ENCODE data around the gene THEMIS.
"Not testable (repeated sequence)": the region's sequence is repeated elsewhere in the genome, so short reads cannot be mapped to it uniquely, and the experiment has no call there.

THEMIS gene

DNA sequence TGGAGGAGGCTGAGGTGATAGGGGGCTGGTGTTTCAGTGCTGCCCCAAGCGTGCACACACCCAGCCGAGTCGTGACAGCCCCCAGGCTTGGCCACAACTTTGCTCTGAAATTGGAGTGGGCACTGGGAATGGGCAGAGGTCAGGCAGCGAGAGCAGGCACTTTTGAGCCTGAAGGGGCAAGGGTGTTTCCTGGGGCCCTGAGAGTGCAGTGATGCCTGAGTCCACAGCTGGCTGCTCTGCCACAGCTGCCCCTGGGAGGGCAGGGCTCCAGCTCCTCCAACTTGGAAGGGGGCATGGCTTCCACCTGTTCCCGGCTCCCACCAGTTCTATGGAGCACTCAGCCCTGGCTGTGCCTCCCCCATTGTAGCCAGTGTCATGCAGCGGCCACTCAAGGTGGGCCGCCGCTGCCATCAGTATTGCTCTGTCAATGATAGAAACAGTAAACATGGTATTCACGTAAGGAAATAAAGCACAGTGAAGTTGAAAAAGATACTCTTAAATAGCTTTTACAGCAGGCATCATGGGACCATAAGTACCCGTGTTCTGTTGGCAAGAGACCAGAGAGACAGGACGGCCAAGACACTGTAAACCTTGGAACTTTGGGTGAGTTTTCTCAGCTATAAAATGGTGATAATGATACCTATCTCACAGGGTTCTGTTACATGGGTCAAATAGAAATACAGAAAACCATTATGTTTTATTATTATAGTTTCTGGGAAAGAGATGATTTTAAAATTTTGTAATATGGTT lies 108.9 kb downstream of the THEMIS start:
- no peak for DNase-seq

DNA sequence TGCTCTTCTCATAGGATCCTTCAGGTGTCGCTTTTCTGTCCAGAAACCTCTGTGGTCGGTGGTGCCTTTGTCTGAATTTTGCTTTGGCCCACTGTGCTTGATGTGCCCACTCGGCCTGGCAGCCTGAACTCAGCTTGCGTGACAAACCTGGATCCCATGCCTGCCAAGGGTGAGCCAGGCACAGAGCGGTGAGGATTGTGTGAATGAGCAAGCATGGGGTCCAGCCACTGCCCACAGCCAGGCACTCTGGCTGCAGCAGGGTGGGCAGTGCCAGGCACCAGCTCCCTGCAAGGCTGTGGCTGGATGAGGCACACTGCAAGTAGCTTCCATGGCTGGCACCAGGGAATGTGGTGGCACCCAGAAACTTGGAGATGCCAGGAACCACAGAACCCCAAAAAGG lies 110.3 kb downstream of the THEMIS start:
- DNase-seq: no peak

DNA sequence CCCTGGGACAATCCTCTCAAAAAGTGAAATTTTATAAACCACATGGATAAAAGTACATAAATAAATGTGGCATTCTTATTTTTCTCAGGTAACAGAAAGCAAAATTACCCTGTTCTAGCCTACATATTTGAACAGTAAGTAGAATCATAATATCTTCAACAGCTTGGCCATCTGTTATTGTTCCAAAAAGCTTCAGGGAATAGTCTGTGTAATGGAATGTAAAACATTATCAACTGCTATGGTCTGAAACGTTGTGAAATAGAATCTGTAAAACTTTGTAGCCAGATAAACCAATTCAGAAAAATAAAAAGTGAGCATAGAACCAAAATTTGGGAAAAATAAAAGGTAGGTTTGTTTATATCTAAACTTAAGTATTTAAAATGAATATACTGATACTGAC lies 114.7 kb downstream of the THEMIS start:
- no peak for DNase-seq

DNA sequence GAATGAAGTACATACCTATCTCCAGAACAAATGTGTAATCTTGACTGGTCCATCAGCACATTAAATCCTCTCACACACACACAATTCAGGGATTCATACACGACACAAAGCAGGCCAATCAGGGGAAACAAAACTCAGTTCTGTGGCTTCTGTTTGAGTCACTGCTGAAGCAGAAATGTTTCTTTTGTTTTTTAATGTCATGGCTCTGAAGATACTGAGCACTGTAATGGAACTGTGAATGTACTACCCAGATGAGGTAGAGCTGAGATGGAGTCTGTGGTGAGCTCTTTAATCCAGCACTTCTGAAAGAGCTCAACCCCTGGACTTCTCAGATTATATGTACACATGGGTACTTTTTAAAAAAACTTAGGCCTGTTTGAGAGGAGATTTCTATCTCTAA lies 116.4 kb downstream of the THEMIS start:
- no peak for DNase-seq

DNA sequence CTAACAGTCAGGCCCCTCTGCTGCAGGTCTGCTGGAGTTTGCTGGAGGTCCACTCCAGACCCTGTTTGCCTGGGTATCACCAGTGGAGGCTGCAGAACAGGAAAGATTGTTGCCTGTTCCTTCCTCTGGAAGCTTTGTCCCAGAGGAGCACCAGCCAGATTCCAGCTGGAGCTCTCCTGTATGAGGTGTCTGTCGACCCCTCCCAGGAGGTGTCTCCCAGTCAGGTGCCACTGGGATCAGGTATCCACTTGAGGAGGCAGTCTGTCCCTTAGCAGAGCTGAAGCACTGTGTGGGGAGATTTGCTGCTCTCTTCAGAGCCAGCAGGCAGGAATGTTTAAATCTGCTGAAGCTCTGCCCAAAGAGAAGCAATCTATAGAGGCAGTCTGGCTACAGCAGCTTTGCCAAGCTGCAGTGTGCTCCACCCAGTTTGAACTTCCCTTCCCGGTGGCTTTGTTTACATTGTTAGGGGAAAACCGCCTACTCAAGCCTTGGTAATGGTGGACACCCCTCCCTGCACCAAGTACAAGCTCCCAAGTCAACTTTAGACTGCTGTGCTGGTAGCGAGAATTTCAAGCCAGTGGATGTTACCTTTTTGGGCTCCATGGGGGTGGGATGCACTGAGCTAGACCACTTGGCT lies 119.1 kb downstream of the THEMIS start:
- not testable (repeated sequence) for DNase-seq

DNA sequence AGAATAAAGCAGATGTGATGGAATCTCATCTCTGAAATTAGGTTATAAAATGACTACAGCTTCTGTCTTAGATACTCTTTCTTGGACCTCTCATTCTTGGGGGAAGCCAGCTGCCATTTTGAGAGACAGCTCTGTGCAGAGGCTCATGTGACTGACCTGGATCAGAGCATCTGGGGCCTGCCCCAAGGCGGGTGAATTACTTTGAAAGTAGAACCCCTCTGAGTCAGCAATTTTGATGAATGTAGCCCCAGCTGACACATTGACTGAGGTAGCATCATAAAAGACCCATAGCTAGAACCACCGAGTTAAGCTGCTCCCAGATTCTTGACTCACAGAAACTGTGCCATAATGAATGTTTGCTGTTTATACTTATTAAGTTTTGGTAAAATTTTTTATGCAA lies 124.5 kb downstream of the THEMIS start:
- DNase-seq: no peak

DNA sequence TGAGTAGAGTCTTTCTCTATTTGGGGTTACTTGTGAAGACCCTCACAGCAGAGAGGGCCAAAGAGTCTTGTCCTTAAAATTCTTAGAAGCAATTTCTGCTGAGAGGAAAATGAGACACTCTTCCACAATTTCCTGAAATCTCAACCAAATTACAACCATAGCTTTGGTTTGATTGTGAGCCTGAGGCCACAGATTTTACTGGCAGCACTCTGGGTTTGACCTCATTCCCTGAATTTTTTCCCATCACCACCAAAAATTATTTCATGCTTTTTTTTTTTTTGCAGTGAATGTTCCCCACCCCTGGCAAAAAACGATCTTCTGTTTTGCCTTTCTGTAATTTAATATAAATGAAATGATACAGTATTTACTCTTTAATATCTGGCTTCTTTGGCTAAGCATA lies 125.5 kb downstream of the THEMIS start:
- DNase-seq: no peak

DNA sequence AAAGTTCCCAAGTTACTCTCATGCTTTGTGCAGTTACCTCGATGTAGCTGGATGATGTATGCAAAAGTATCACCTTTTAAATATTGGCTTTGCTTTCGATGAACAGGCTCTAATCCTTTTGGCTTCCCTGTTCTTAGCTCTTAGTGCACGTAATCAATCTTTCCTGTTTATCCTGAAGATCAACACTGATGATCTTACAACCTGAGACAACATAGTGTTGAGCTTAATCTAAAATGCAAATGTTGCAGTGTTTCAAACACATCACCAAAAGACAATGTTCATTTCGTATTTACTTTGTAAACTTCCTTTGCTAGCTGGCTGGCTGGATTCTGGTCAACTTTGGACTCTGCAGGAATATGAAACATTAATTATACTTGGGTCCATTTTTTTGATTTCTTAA lies 132.1 kb downstream of the THEMIS start:
- no peak for DNase-seq

DNA sequence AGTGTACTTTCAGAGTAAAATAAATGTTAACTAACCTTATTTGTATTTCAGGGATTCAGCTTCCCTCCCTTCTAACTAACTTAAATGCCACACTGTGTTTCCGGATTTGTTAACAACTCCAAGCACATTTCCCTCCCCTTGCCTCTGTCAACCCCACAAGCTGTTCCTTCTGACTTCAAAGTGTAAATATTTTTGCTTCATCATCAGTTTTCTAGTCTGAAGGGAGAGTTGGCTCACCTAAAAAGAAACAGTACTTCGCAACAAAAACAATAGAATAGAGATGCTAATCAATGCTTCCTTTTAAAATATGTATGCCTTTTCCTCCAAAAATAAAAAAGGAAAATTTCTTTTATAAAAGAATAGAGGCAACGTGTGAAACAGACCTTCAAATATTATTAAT lies 132.6 kb downstream of the THEMIS start:
- no peak for DNase-seq

DNA sequence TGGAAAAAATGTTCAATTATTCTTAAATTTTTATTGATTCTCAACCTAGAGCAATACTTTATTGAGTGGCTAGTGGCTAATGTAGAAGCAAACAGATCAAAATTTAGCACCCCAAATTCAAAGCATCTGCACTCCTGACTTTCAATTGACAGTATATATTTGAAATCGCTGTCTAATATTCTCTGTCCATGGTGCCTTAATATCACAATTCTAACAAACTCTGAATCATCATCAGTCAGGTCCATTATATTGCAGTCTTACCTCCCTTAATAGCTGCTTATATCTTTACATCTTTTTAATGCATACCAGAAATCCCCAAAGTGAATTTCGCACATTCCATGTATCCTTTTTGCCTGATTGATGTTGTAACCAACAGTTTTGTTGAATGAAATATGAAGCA lies 134.9 kb downstream of the THEMIS start:
- DNase-seq: no peak

DNA sequence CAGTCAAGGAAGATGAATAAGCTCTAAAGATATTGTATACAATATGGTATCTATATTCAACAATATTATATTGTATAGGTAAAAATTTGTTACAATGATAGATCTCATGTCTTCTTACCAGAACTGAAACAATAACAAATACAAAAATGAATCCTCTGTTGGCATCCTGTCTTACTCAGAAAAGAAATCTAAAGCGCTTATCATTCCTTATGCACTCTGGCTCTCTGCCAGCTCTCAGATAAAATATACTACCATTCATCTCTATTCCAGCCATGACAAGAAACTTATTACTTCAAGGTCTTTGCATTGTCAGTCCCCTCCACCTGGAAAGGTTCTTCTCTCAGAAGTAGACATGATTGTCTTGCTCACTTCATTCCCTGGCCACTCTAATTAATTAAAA lies 138.6 kb downstream of the THEMIS start:
- DNase-seq: no peak

DNA sequence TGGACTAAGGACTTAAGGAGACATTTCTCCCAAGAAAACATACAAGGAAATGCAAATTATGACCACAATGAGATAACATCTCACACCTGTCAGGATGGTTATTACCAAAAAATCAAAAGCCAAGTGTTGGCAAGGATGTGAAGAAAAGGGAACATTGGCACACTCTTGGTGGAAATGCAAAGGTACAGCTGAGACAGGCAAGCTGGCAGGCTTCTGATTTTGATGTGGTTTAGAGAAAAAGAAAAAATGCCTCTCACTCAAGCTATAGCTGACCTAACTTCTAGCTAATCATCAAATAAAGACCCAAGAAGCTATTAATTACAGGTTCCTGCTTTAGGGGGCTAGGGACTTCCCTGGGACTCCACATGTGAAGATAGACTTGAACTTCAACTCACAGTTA lies 139.8 kb downstream of the THEMIS start:
- DNase-seq: no peak

DNA sequence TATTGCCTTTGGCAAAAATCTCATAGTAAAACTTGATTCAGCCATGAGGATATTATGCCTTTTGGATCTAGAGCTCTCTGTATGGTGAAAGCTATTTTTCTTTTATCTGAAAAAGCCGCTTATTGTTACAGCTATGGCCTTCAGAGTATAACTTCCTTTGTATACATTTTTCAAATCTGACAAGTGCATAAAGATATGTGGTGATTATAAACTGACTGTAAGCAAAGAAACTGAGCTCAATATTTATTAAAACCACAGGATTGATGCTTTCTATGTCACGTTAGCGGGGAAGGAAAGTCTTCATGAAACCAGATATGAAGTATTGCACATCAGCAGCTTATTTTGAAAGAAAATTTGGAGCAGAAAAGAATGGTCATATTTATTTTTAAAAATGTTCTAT lies 151.8 kb downstream of the THEMIS start:
- no peak for DNase-seq

DNA sequence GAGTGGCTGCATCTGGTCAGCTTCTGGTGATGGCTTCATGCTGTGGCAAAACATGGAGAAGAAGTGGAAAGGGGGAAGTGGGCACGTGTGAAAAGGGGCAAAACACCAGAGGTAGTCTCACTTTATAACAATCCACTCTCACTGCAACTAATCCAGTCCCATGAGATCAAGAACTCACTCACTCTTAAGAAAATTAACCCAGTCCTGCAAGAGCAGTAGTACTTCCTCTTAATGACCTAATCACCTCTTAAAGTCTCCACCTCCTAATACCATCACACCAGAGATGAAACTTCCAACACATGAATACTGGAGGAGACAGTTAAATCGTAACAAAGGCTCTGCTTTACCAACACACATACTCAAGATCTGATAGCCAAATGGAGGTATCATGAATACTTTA lies 152.6 kb downstream of the THEMIS start:
- DNase-seq: no peak

DNA sequence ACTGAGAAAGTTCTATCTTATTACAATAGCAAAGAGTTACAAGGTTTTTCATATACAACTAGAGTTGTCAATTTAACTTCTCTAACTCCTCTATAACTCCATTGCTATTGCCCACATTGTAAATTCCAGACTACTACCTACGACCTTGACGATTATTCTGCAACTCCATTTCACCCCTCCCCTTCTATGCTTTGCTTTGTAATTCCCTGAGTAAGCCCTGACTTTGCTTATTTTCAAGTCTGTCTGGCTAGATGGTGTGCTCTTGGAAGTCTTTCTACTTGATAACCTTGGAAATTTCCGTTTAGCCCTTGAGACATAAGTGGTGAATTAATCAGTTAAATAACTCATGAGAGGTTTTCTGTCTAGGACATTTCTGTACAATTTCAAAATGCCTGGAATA lies 162.4 kb downstream of the THEMIS start:
- no peak for DNase-seq

DNA sequence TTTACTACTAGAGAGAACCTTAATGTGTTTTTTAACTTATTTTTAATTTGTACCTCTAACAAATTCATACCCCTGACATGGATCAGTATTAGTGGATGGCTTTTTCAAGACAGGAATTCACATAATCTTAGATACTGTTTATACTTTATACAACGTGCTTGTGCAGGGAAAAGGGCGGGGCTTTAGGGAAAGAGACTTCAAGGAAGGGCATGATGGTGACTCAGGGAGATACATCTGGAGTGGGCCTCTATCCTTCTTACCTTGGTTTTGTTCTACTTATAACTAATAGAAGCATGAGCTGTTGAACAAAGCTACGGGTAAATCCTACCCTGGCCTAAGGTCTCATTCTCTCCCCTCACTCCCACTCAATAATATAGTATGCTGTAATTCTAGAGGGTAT lies 163.1 kb downstream of the THEMIS start:
- no peak for DNase-seq

DNA sequence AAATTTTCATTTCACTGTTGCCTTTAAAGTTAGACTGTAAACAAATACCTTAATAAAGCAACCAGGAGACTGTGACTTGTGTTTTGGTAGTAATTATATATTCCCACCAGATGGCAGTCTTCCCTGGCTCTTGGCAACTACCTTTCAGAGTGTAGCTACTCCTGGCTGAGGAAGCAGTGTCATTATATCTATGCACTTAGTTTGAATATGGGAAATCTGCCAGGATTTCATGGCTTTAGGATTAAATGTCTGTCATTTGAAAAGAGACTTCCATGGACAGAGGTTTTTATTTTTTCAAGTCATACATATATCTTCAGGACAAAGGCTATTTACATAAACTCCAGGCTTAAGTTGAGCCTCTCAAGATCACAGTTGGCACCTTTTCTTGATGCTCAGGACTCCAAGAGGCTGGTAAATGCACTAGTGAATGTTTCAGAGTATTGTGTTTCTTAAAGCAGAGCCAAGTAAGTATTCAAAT lies 163.8 kb downstream of the THEMIS start:
- peak; percentile 83 for DNase-seq

DNA sequence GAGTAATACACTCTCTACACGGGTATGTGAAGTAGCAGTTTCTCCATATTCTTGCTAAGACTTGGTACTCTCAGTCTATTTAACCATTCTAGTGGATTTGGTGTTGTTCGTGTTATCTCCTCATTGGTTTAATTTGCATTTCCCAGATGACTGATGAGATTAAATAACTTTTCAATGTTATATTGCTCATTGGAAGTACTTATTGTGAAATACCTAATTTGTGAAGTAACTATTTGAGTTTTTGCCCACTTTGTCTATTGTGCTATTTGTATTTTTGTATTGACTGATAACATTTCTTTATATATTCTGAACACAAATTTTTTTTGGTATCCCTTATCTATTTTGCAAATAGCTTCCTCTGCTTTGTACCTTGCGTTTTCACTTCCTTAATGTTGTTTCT lies 167.9 kb downstream of the THEMIS start:
- DNase-seq: no peak

DNA sequence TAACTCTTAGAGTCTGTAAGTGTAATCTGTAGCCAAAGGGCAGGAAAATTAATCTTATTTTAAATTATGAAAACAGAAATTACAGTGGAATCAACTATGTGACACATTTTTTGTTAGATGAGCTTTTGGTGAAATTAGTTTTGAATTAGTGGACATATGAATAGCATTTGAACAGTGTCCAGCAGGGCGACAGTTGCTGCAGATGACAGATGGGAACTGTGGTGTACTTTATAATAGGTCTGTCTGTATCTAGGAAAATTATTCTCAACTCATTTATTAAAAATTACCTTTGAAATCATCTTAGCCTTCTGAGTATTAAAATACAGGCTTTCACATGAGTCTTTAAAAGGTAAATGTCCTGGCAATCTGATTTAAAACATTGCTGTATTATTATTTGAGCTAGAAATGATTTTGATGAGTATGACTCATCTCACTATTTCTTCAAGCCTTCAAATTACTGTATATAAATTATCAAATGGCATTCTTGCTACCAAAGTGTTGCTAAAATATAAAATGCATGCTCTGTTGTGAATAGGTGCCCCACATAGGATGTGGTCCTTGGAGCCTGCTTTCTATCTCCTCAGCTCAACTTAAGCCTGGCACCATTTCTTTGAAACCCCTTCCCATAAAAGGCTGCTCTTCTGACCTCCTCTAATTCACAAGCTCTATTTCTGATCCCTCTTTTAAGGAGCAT lies 173.5 kb downstream of the THEMIS start:
- DNase-seq: no peak

DNA sequence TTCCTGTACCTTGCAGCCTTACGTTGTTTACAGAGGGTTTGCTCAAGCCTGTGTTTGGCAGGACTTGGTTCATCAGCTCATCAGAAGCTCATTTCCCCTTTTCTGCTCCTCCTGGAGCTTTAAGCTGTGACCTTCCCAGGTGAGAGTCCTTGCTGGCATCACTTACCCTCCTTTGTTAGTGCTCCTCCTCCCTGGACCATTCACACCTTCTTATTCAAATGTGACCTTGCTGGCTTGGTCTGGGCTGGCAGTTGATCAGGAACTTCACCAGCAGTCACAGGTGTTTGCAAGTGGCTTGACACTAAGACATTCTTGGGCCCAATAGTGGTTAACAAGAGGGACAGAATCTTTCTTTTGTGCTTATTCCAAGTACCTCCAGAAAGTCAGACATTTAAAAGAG lies 175.0 kb downstream of the THEMIS start:
- DNase-seq: no peak

DNA sequence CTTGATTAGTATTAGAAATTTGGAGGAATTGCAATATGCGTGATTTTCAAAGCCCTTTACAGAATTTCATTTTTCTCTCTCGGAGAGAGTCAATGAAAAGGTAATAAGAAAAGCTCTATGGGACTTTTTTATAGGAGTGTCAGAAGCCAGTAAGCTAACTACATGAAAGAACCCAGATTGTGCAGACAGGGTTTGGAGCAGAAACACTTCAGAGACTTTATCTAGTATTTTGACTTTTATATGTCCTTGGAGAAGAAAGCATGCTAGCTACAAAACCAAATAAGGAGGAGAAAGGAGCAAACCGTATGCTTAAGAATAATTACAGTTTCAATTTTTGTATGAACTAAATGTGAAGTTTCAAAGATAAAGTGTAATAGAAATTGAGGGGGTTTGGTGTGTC lies 182.2 kb downstream of the THEMIS start:
- no peak for DNase-seq

DNA sequence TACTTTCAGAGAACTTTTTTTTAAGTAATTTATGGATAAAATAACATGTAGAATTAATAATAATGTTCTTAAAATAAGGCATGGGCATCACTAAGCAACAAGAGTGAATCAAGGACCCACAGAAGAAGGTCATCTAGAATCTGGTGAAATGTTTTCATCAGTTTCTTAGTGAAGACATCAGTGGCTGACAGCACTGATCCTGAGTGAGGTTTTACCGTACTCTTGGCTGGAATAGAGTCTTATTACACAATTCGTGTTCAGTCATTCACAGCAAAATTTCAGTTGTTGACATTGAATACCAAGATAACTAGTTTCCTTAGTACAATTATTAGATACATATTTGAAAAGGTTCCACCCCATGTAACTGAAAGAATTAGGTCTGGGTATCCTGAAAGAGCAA lies 183.5 kb downstream of the THEMIS start:
- DNase-seq: no peak

DNA sequence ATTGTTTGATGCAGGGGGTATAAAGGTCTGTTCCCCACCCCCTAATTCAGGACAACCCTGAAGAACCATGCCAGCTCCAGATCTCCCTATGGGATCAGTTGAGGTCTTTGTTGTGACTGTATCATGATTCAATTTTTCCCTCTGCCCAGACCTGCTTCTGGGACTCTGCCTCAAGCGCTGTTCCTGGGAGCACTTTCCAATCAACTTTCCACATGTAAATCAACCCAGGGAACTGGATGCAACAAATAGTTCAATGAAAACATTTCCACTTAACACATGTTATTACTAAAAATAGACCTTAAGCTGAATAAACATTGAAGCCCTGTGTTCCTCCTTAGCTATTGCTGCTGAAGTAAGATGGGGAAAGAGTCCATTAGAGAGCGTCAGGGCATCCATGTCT lies 184.4 kb downstream of the THEMIS start:
- no peak for DNase-seq

DNA sequence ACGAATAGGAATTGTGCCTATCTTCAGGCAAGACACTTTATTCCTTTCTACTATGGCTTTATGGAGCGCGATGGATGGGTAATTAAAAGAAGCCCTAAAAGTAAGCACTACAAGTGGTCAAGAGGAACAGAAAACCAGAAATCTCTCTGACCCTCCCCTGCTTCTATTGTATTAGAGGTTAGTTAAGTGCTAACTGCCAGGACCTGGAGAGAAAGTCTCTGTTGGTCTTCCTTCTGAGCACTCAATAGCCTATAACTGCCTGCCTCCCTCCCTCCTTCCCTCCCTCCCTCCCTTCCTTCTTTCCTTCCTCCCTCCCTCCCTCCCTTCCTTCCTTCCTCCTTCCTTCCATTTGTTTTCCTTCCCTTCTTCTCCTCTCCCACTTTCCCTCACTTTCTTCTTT lies 190.2 kb downstream of the THEMIS start:
- no peak for DNase-seq
